Measurements from ENCODE around the gene EGFL8. TPM values are rescaled to one million over a fixed set of nuclear protein-coding genes. Genes with fewer than 3 reads are reported as not detected.

EGFL8 gene
- total and polyA plus RNA-seq, 9 of the 15 experiments (the other 6 are each of a cell fraction or from before 2014, with no cell fraction given), result 2.2 to 47.4 (median 14.2) TPM

GRCh38 chr6:32176476-32177182 is 12.2 kb downstream of the EGFL8 start (continued):
- peak; percentile 7 for TF ChIP-seq KDM5B (IDR thresholded peaks at IDR 0.05; ENCODE audit: insufficient replicate concordance, low read depth, low read length)
- TF ChIP-seq POU5F1 (IDR thresholded peaks at IDR 0.05; ENCODE audit: borderline replicate concordance, low read depth, low read length, partially characterized antibody), result no peak
- 0 out of 4 replicates have a peak, but pooled peaks of 1 of the 2 experiments have one; percentile 5 for TF ChIP-seq RCOR1 (IDR thresholded peaks at IDR 0.05; ENCODE audit: borderline replicate concordance in 1 of 2, low read depth in 2 of 2, low read length in 2 of 2)
- peak; percentile 45 for TF ChIP-seq RAD51 (IDR thresholded peaks at IDR 0.05; ENCODE audit: borderline replicate concordance, low read depth)
- peak; percentile 66 to 68; a peak in 3 of 4 replicates for TF ChIP-seq HDAC1 (IDR thresholded peaks at IDR 0.05)
- peak; percentile 34 for TF ChIP-seq ASH1L (IDR thresholded peaks at IDR 0.05; ENCODE audit: borderline replicate concordance, low read depth, partially characterized antibody)
- 0 out of 2 replicates have a peak, but pooled peaks have one; percentile 3 for TF ChIP-seq LCOR (CRISPR knock-in tag; IDR thresholded peaks at IDR 0.05)
- TF ChIP-seq NR4A1 (CRISPR knock-in tag; IDR thresholded peaks at IDR 0.05), result peak; percentile 57; the same call in 1 of the 2 replicates
- no peak for TF ChIP-seq NR4A1 (tag; IDR thresholded peaks at IDR 0.05)
- 0 out of 2 replicates have a peak, but pooled peaks have one; percentile 48 for TF ChIP-seq JUND (IDR thresholded peaks at IDR 0.05; ENCODE audit: borderline replicate concordance, low read depth, low read length)
- TF ChIP-seq JUND (tag; IDR thresholded peaks at IDR 0.05; ENCODE audit: borderline replicate concordance, low read depth, low read length), result no peak; the same call in 2 of the 3 replicates
- no peak for TF ChIP-seq HMG20B (CRISPR knock-in tag; IDR thresholded peaks at IDR 0.05)
- TF ChIP-seq DDX20 (tag; IDR thresholded peaks at IDR 0.05; ENCODE audit: low read depth), result no peak
- TF ChIP-seq E2F4 (CRISPR knock-in tag; IDR thresholded peaks at IDR 0.05; ENCODE audit: low read depth), result no peak
- no peak for TF ChIP-seq SREBF1 (IDR thresholded peaks at IDR 0.05; ENCODE audit: borderline replicate concordance, low read depth, low read length)
- TF ChIP-seq CSDE1 (IDR thresholded peaks at IDR 0.05), result peak in 1 of 2 experiments; percentile 84; a peak in 2 of 4 replicates
- TF ChIP-seq MTA2 (IDR thresholded peaks at IDR 0.05; ENCODE audit: low read depth), result peak; percentile 34
- TF ChIP-seq GABPB2 (CRISPR knock-in tag; conservative IDR thresholded peaks at IDR 0.05), result no peak
- 0 out of 2 replicates have a peak, but pooled peaks have one; percentile 28 for TF ChIP-seq GMEB1 (CRISPR knock-in tag; IDR thresholded peaks at IDR 0.05)
- TF ChIP-seq RFX7 (CRISPR knock-in tag; IDR thresholded peaks at IDR 0.05), result no peak
- TF ChIP-seq, protein P1, sequence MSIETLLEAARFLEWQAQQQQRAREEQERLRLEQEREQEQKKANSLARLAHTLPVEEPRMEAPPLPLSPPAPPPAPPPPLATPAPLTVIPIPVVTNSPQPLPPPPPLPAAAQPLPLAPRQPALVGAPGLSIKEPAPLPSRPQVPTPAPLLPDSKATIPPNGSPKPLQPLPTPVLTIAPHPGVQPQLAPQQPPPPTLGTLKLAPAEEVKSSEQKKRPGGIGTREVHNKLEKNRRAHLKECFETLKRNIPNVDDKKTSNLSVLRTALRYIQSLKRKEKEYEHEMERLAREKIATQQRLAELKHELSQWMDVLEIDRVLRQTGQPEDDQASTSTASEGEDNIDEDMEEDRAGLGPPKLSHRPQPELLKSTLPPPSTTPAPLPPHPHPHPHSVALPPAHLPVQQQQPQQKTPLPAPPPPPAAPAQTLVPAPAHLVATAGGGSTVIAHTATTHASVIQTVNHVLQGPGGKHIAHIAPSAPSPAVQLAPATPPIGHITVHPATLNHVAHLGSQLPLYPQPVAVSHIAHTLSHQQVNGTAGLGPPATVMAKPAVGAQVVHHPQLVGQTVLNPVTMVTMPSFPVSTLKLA (conservative IDR thresholded peaks at IDR 0.05), result 0 out of 4 replicates have a peak, but pooled peaks of 1 of the 2 experiments have one; percentile 43
- TF ChIP-seq ZNF561 (CRISPR knock-in tag; conservative IDR thresholded peaks at IDR 0.05), result 0 out of 2 replicates have a peak, but pooled peaks have one; percentile 32
- TF ChIP-seq HNRNPLL (IDR thresholded peaks at IDR 0.05; ENCODE audit: low read depth, low read length, poor library complexity, severe bottlenecking), result no peak

All from K562 (cell line).